Esophagus squamous epithelium (tissue), 4 donors: ENCODE data around the gene UVSSA.

Experiments
- CTCF ChIP-seq, 6 experiments: fragments of 450-650 bp in 4 of 6; fragments of 200-600 bp in 2 of 6; sonication (generic) in 2 of 6; IDR thresholded peaks; one replicate each; pipeline ENCODE4 v1.5.1; 2016 to 2019; ENCODE audit warnings: antibody characterized with exemption in 6 of 6, mild to moderate bottlenecking in 4 of 6, moderate library complexity in 4 of 6
- POLR2A ChIP-seq, 4 donors: fragments of 450-650 bp; IDR thresholded peaks; one replicate each; pipeline ENCODE4 v1.6.1; 2017; ENCODE audit warnings: antibody characterized with exemption in 4 of 4, mild to moderate bottlenecking in 4 of 4, moderate library complexity in 3 of 4

- no peak for TF ChIP-seq CTCF (IDR thresholded peaks at IDR 0.05)
- no peak for TF ChIP-seq POLR2A (IDR thresholded peaks at IDR 0.05)
These were observed 49.3 kb upstream of the UVSSA start for GRCh38 chr4:1297456-1298325.
